NCI-H2227 (cell line): ENCODE results near the gene UQCR10.
A peak's percentile ranks its signal among the peaks of the same experiment; 100 is the strongest.

Experiments used
- DNase-seq: peaks from one replicate; lab custom pipeline; 2025; ENCODE audit not compliant: unreplicated experiment; lab: John Stamatoyannopoulos, UW

Gene UQCR10

DNA sequence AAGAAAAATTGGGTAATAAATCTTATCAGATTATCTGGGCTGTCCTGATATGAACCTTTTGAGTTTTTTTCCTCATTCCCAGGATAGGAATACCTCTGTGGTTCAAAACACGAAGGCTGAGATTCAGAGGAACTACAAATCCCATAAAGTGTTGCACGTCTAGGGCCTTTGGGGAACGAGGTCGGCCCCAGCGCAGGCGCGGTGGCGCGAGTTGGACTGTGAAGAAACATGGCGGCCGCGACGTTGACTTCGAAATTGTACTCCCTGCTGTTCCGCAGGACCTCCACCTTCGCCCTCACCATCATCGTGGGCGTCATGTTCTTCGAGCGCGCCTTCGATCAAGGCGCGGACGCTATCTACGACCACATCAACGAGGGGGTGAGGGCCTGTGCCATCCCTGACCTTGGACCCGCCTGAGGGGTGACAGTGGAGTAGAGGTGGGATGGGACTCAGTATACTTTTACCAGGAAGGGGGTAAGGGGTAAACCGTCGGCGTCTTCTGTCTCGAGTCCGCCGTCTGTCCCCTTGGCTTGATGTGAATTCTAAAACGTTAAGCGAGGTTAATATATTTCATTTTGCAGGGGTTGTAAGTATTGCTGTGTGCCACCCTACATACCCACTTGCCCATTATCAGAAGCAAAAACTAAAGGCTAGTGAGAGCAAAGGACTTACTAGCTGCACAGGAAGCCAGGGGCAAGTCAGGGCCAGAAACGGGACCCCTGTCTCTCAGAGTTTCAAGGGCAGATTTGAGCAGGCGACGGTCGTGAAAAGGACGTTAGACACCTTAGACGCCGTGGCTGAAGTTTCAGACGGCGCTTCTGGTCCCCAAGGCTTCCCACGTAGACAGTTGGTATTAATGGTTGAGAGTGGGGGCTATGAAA lies at the start of gene UQCR10:
UQCR10 (plus strand) TSS at position 199 of the 881 bp plus-strand sequence; CDS start at position 229, 30 bp downstream.
- peak; percentile 89 for DNase-seq

GRCh38 chr22:29717789-29718188 lies 49.4 kb upstream of the UQCR10 start:
- DNase-seq, result no peak

DNA sequence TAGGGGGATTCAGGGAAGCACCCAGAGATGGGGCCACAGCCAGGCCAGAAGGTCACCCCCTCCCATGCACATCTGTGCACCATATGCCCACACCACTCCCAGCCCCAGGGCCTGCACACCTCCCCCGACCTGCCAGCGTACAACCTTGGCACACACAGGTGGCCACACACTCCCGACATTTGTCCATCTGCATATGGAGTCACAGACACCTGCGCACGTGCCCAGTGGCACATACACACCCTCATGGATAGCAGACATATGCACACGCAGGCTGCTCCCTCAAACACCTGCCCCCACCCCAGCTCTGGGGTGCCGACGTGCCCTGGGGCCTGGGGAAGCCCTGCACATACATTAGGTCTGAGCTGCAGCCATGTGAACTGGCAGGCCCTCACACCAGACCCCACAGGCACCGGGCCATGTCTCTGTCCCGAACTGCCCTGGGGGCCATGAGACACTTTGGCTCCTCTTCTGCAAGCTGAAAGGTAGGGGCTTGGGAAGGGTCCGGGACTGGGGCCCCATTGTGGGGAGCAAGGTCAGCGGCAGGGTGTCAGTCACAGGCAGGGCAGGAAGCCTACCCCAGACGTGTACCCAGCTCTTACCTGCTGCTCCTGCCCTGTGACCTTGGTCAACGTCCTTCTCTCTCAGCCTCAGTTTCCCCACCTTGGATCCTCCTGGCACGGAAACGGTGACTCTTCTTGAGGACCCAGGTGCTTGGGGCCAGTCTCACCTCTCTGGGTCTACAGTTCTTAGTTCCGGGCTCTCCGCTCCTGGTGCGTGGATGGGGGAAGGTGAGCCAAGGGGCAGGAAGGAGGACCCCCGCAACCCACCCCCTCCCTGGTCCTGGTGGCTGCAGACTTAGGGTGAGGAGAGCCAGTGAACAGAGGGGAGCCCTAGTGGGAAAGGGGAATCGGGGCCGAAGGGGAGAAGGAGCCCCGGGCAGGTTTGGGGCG lies 47.9 kb upstream of the UQCR10 start:
- DNase-seq, result no peak

GRCh38 chr22:29719899-29720645 lies 47.1 kb upstream of the UQCR10 start, which contains the start of gene CABP7:
Gene CABP7, plus strand, starts transcription at chr22:29720003. Its CDS starts 422 bp downstream, at chr22:29720425.
- DNase-seq, result peak; percentile 32

GRCh38 chr22:29720811-29721323 lies 46.3 kb upstream of the UQCR10 start:
- DNase-seq, result no peak

DNA sequence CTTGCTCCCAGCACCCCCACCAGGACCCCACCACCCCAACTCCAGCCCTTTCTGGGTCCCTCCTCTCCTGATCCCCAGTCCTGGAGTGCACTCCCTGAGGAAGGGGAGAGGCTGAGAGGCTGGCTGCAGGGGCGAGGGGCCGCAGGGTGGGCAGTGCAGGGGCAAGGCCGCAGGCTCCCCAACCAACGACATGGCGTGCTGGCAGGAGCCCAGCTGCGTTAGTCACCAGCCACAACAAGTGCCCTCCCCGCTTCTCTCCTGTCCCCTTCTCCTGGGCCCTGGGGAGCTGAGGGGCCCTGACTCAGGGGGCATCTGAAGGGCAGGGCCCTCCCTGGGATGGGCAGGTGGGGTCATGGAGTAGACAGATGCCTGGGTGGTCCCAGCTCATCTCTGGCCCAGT lies 45.0 kb upstream of the UQCR10 start:
- no peak for DNase-seq

DNA sequence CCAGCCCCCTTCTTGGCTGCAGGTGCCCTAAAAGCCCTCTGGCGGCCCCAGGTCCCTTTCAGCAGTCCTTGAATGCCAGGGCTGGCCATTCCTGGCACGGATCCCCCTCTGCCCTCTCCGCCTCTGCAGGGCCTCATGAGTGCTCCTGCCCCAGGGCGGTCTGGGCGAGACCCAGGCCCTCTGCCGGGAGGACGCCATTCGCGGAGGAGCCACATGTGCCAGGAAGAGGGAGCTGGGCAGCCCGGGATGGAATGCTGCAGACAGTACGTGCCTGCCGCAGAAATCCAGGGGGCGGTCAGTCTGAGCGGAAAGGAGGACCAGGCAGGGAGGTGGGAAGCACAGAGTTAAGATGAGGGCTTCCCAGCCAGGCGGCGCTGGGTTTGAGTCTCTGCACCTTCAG lies 44.6 kb upstream of the UQCR10 start:
- DNase-seq, result no peak

DNA sequence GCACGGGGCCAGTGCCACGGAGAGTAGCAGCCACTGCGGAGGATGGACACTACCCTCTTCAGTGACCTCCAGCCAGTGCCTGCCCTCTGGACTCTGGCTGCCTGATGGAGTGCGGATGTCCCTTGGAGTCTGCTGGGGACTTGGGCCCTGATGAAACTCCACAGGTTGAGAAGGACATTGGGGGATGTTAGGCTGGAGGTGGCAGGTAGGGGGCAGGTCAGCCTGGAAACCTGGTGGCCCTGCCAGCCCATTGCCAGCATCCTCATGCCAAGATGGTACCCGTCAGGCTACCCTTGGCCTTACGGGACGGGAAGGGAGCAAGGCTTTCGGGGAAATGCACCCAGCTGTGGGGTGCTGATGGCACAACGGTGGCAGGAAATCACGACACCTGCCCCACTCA lies 43.4 kb upstream of the UQCR10 start:
- no peak for DNase-seq

DNA sequence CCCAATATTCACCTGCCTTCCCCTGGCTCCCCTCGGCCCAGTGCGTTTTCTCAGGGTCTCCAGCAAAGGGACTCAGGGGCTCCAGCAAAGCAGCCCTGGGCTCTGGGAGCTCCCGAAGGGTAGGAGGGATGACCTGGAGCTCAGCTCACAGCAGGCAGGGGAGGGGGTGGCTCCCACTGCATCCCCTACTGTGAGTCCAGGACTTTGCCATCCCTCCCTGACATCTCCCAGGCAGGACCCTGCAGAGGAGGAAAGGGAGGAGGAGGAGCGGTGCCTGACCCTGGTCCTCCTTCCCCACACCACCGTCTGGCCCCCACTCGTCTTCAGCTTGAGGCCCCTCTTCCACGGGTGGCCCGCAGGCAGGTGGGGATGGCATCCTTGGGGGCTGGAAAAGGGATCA lies 42.3 kb upstream of the UQCR10 start:
- no peak for DNase-seq

DNA sequence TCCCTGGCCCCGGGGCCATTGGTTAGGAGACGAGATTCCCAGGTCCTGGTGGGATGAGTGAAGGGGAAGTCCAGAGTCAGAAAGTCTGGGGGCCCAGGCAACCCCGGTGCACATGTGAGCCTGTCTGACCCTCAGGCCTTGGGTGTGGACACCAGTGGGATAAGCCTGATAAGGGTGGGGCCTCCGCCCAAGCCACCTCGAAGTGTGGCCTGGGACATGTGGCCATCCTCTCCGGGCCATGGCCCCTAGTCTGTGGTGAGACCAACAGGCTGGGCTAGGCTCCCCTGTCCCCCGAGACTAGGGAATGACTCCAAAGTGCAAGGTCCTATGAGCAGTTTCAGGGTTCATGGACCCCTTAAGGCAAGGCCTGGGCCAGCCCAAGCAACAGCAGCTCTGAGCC lies 41.1 kb upstream of the UQCR10 start:
- no peak for DNase-seq

GRCh38 chr22:29726512-29727130 lies 40.5 kb upstream of the UQCR10 start:
- no peak for DNase-seq

DNA sequence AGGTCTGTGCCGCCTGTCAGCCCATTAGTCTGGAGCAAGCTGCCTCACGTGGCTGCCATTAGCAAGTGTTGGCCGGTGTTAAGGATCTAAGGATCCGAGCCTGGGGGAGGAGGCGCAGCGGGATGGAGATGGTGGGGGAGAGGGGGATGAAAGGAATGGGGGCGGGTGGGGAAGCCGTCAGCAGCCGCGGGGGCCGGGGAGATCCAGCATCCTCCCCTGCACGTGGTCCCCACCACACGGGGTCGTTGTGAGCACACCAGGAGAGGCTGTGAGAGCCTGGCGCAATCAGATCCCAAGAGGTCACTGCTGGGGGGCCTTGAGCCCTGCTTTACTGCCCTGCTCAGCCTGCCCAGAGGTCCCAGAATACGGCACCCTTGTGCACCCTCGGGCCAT lies 40.0 kb upstream of the UQCR10 start:
- peak; percentile 65 for DNase-seq

- no peak for DNase-seq
Observed at GRCh38 chr22:29729161-29729560, 38.0 kb upstream of the UQCR10 start.

GRCh38 chr22:29731058-29731850 lies 35.9 kb upstream of the UQCR10 start:
- DNase-seq, result no peak

DNA sequence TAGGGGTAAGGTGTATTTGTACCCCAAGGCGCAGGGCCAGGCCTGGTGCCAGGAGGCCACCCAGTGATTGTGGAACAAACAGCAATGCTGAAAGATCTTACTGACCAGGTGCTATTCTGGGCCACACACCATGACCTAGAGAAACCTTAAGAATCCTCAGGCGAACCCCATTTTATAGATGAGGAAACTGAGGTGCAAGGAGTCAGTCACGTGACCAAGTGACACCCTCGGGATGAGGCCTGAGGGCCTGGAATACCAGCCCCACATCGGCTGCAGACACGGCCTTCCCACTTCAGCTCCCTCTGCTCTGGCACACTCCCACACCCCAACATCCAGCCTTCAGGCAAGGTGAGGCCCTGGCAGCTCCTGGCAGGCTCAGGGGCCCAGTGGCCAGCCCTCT lies 34.3 kb upstream of the UQCR10 start:
- no peak for DNase-seq

DNA sequence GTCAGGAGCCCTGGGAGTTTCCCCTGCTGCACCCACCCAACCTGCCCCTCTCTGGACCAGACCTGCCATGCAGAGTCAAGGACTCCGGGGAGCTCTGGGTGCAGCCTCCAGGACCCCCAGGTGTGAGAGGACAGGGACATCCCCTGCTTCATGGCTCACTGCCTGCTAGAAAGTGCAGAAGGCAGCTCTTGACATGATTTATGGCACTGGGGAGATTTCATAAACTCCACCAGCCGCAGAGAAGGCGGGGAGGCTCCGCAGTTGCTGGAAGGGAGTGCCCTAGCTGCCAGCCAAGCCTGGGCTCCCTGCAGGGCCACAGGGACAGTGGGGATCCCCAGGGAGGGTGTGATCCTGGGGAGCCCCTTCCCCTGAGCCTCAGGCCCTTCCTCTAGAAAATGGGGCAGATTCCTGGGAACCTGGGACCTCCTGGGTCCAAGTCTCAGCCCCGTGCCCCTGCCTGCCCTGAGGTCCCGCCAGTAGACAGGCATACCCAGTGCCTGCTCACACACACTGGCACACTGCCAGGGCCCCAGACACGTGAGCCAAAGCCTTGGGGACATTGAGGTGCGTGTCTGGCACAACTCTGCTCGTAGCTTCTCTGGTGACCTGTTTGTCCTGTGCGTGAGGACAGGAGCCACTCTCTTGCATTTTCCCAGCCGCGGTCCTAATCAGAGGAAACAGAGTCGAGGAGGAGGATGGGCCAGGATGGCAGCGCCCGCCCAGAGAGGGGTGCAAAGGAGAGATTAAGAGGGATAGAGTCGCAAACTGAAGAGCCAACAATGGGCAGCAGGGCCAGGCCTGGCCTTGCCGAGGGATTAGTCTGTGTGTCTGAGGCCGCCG lies 33.6 kb upstream of the UQCR10 start:
- peak; percentile 55 for DNase-seq

GRCh38 chr22:29734406-29734805 lies 32.8 kb upstream of the UQCR10 start:
- no peak for DNase-seq

DNA sequence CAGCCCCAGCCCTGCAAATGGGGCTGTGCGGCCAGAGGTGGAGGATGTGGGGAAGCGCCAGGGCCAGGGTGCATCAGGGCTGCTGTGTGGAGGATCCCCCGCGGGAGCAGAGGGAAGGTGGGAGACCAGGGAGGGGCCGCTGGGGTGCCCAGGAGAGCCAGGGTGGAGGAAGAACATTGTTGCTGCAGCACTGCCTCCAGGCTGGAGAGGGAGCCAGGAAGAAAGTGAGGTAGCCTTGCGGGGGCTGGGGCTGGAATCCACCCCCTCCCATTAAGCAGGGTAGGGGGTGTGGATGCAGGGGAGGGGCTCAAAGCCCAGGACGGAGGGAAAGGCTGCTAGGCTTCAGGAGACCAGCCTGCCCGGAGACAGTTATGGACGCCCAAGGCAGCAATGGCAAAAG lies 32.3 kb upstream of the UQCR10 start:
- DNase-seq, result no peak

DNA sequence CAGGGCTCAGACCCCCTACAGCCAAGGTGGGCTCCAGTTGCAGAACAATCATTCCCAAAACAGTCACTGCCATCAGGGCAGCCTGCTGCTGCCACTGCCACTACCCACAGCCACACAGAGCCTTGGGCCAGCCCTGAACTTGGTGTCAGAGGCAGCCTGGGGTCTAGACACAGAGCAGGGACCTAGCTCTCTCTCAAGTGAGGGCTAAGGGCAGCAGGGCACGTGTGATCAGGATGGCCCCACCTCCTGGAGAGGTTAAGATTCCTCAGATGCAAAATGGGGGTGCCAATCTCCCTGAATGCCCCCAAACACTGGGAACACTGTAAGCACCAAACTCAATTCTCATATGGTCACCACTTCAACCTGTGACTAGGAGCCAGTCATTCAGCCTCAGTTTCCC lies 31.8 kb upstream of the UQCR10 start:
- DNase-seq, result no peak
